ENCODE results near the gene ELF1.
A peak's percentile ranks its signal among the peaks of the same experiment; 100 is the strongest.

The ELF1 gene

GRCh38 chr13:40987606-40988280, 31.4 kb downstream of the ELF1 start:
- Histone ChIP-seq H3K4me3 (ENCODE audit: insufficient read depth in 1 of 2, low read depth in 1 of 2, low read length in 2 of 2) (no peak overlapping the region), H3K4me1 (ENCODE audit: control insufficient read depth, insufficient read depth, low read depth, low read length) (no peaks in the 10 kb centered on the region), H3K4ac (ENCODE audit: low read depth in 1 of 2, low read length in 2 of 2) (no peak overlapping the region), H2AK5ac (ENCODE audit: low read length, severe bottlenecking) (no peak overlapping the region), H2AFZ (ENCODE audit: low read depth, low read length) (no peak overlapping the region), H3K27me3 (ENCODE audit: control insufficient read depth in 1 of 2, insufficient read depth in 1 of 2, low read length in 2 of 2) (no peaks in the 10 kb centered on the region), H2BK5ac (ENCODE audit: low read depth, low read length, poor library complexity, severe bottlenecking) (no peak overlapping the region), H2BK120ac (ENCODE audit: low read depth, low read length) (no peak overlapping the region), H3K79me1 (replicated peaks; ENCODE audit: low read length, poor library complexity, severe bottlenecking) (peaks cover 7% of the 10 kb centered on the region), H3K36me3 (ENCODE audit: control insufficient read depth in 1 of 2, insufficient read depth in 2 of 2, low read depth in 1 of 2, low read length in 2 of 2) (no peaks in the 10 kb centered on the region), H3K27ac (ENCODE audit: low read length, poor library complexity, severe bottlenecking) (no peak overlapping the region), H3K4me2 (ENCODE audit: low read length, poor library complexity, severe bottlenecking) (no peak overlapping the region), H4K8ac (ENCODE audit: low read length) (no peak overlapping the region), H3K23ac (ENCODE audit: low read length in 2 of 2) (no peak overlapping the region), H3K18ac (ENCODE audit: low read depth in 1 of 2, low read length in 2 of 2) (no peak overlapping the region), H3K9ac (ENCODE audit: low read length) (no peak overlapping the region), H3K9me3 (ENCODE audit: control insufficient read depth, low read length) (no peaks in the 10 kb centered on the region), H2BK15ac (ENCODE audit: low read depth, poor library complexity, severe bottlenecking) (no peak overlapping the region), H3K14ac (ENCODE audit: low read length in 2 of 2) (no peak overlapping the region), H4K91ac (ENCODE audit: low read length) (no peak overlapping the region), H2BK12ac (ENCODE audit: low read length in 2 of 2) (no peak overlapping the region)
- DNase-seq = no peak
- WGBS = 83% methylated on average over 1 of the region's 2 CpGs

- H3K4me3 ChIP-seq (ENCODE audit: insufficient read depth in 1 of 2, low read depth in 1 of 2, low read length in 2 of 2) = no peak overlapping the region
- no peak overlapping the region for H4K8ac ChIP-seq (ENCODE audit: low read length)
- DNase-seq = peak; percentile 38
- H3K4ac ChIP-seq (ENCODE audit: low read depth in 1 of 2, low read length in 2 of 2) = no peak overlapping the region
- H2BK12ac ChIP-seq (ENCODE audit: low read length in 2 of 2) = no peak overlapping the region
- no peak overlapping the region for H3K27ac ChIP-seq (ENCODE audit: low read length, poor library complexity, severe bottlenecking)
- peaks cover 0 to 8% of the 10 kb centered on the region in 2 experiments for H3K36me3 ChIP-seq (ENCODE audit: control insufficient read depth in 1 of 2, insufficient read depth in 2 of 2, low read depth in 1 of 2, low read length in 2 of 2)
- H2AFZ ChIP-seq (ENCODE audit: low read depth, low read length) = no peak overlapping the region
- no peak overlapping the region for H4K91ac ChIP-seq (ENCODE audit: low read length)
- WGBS = 81% methylated on average over 4 of the region's 5 CpGs
- H3K23ac ChIP-seq (ENCODE audit: low read length in 2 of 2) = no peak overlapping the region
- H3K4me1 ChIP-seq (ENCODE audit: control insufficient read depth, insufficient read depth, low read depth, low read length) = no peaks in the 10 kb centered on the region
- H3K4me2 ChIP-seq (ENCODE audit: low read length, poor library complexity, severe bottlenecking) = no peak overlapping the region
- no peak overlapping the region for H3K9ac ChIP-seq (ENCODE audit: low read length)
- H3K79me1 ChIP-seq (replicated peaks; ENCODE audit: low read length, poor library complexity, severe bottlenecking) = peaks cover 9% of the 10 kb centered on the region
- no peak overlapping the region for H2BK5ac ChIP-seq (ENCODE audit: low read depth, low read length, poor library complexity, severe bottlenecking)
- no peak overlapping the region for H2BK120ac ChIP-seq (ENCODE audit: low read depth, low read length)
- H2AK5ac ChIP-seq (ENCODE audit: low read length, severe bottlenecking) = no peak overlapping the region
- H3K27me3 ChIP-seq (ENCODE audit: control insufficient read depth in 1 of 2, insufficient read depth in 1 of 2, low read length in 2 of 2) = no peaks in the 10 kb centered on the region
- no peaks in the 10 kb centered on the region for H3K9me3 ChIP-seq (ENCODE audit: control insufficient read depth, low read length)
- no peak overlapping the region for H3K14ac ChIP-seq (ENCODE audit: low read length in 2 of 2)
- H3K18ac ChIP-seq (ENCODE audit: low read depth in 1 of 2, low read length in 2 of 2) = no peak overlapping the region
- H2BK15ac ChIP-seq (ENCODE audit: low read depth, poor library complexity, severe bottlenecking) = no peak overlapping the region
These were observed 32.8 kb downstream of the ELF1 start for GRCh38 chr13:40986101-40986856.

- Histone ChIP-seq H2BK15ac (ENCODE audit: low read depth, poor library complexity, severe bottlenecking) (no peak overlapping the region), H3K9me3 (ENCODE audit: control insufficient read depth, low read length) (no peaks in the 10 kb centered on the region), H3K18ac (ENCODE audit: low read depth in 1 of 2, low read length in 2 of 2) (no peak overlapping the region), H3K27ac (ENCODE audit: low read length, poor library complexity, severe bottlenecking) (no peak overlapping the region), H3K4me3 (ENCODE audit: insufficient read depth in 1 of 2, low read depth in 1 of 2, low read length in 2 of 2) (peak overlapping the region in 1 of 2 experiments; percentile 73), H4K8ac (ENCODE audit: low read length) (no peak overlapping the region), H4K91ac (ENCODE audit: low read length) (no peak overlapping the region), H2AK5ac (ENCODE audit: low read length, severe bottlenecking) (no peak overlapping the region), H3K23ac (ENCODE audit: low read length in 2 of 2) (no peak overlapping the region), H3K9ac (ENCODE audit: low read length) (peak overlapping the region; percentile 76), H2BK120ac (ENCODE audit: low read depth, low read length) (no peak overlapping the region), H2BK5ac (ENCODE audit: low read depth, low read length, poor library complexity, severe bottlenecking) (no peak overlapping the region), H3K4me1 (ENCODE audit: control insufficient read depth, insufficient read depth, low read depth, low read length) (no peaks in the 10 kb centered on the region), H3K79me1 (replicated peaks; ENCODE audit: low read length, poor library complexity, severe bottlenecking) (peaks cover 7% of the 10 kb centered on the region), H3K14ac (ENCODE audit: low read length in 2 of 2) (no peak overlapping the region), H3K4ac (ENCODE audit: low read depth in 1 of 2, low read length in 2 of 2) (no peak overlapping the region), H3K4me2 (ENCODE audit: low read length, poor library complexity, severe bottlenecking) (no peak overlapping the region), H3K36me3 (ENCODE audit: control insufficient read depth in 1 of 2, insufficient read depth in 2 of 2, low read depth in 1 of 2, low read length in 2 of 2) (peaks cover 0 to 14% of the 10 kb centered on the region in 2 experiments), H2AFZ (ENCODE audit: low read depth, low read length) (no peak overlapping the region), H2BK12ac (ENCODE audit: low read length in 2 of 2) (no peak overlapping the region), H3K27me3 (ENCODE audit: control insufficient read depth in 1 of 2, insufficient read depth in 1 of 2, low read length in 2 of 2) (no peaks in the 10 kb centered on the region)
- DNase-seq = no peak
- whole genome bisulfite sequencing = 98% methylated on average over 3 of the region's 5 CpGs
These were observed 33.6 kb downstream of the ELF1 start for GRCh38 chr13:40985381-40986100.
